NCI-H2171 (cell line): ENCODE results near the gene F10.

Source experiments
- DNase-seq: peaks from one replicate; lab custom pipeline; 2025; lab: John Stamatoyannopoulos, UW

Gene F10

GRCh38 chr13:113117335-113117872 is 5.2 kb upstream of the F10 start:
- DNase-seq: no peak

- no peak for DNase-seq
Measured at GRCh38 chr13:113117911-113118260, 4.7 kb upstream of the F10 start.

- DNase-seq: no peak
Measured at GRCh38 chr13:113118261-113119021, 4.2 kb upstream of the F10 start.

DNA sequence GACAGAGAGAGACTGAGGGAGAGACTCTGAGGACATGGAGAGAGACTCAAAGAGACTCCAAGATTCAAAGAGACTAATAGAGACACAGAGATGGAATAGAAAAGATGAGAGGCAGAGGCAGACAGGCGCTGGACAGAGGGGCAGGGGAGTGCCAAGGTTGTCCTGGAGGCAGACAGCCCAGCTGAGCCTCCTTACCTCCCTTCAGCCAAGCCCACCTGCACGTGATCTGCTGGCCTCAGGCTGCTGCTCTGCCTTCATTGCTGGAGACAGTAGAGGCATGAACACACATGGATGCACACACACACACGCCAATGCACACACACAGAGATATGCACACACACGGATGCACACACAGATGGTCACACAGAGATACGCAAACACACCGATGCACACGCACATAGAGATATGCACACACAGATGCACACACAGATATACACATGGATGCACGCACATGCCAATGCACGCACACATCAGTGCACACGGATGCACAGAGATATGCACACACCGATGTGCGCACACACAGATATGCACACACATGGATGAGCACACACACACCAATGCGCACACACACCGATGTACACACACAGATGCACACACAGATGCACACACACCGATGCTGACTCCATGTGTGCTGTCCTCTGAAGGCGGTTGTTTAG is 3.3 kb upstream of the F10 start:
- DNase-seq: no peak

DNA sequence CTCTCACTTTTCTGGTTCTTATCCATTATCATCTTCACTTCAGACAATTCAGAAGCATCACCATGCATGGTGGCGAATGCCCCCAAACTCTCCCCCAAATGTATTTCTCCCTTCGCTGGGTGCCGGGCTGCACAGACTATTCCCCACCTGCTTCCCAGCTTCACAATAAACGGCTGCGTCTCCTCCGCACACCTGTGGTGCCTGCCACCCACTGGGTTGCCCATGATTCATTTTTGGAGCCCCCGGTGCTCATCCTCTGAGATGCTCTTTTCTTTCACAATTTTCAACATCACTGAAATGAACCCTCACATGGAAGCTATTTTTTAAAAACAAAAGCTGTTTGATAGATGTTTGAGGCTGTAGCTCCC is 2.8 kb upstream of the F10 start:
- no peak for DNase-seq

- DNase-seq: no peak
Measured at GRCh38 chr13:113120300-113121182, 2.1 kb upstream of the F10 start.

- no peak for DNase-seq
Measured at GRCh38 chr13:113121183-113121927, 1.2 kb upstream of the F10 start.

- no peak for DNase-seq
Measured at GRCh38 chr13:113121928-113122471, 599 bp upstream of the F10 start.

GRCh38 chr13:113123226-113124201 is 915 bp downstream of the F10 start:
- DNase-seq: no peak

- DNase-seq: no peak
Measured at GRCh38 chr13:113124211-113124970, 1.8 kb downstream of the F10 start.

GRCh38 chr13:113125506-113126264 is 3.1 kb downstream of the F10 start:
- no peak for DNase-seq

GRCh38 chr13:113126265-113127150 is 3.9 kb downstream of the F10 start:
- DNase-seq: no peak

DNA sequence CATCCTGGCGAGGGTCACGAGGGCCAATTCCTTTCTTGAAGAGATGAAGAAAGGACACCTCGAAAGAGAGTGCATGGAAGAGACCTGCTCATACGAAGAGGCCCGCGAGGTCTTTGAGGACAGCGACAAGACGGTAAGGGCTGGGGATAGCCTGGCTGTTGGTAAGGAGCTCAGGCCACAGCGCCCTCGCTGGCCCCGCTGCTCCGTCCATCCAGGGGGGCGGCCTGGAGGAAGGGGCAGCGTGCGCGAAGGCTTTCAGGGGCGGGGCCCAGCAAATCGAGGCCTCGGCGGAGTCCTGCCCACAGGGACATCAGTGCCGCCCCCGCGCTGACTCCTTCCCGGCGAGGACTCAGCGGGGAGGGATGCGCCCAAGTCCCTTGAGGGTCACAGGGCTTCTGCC is 6.9 kb downstream of the F10 start:
- DNase-seq: no peak

DNA sequence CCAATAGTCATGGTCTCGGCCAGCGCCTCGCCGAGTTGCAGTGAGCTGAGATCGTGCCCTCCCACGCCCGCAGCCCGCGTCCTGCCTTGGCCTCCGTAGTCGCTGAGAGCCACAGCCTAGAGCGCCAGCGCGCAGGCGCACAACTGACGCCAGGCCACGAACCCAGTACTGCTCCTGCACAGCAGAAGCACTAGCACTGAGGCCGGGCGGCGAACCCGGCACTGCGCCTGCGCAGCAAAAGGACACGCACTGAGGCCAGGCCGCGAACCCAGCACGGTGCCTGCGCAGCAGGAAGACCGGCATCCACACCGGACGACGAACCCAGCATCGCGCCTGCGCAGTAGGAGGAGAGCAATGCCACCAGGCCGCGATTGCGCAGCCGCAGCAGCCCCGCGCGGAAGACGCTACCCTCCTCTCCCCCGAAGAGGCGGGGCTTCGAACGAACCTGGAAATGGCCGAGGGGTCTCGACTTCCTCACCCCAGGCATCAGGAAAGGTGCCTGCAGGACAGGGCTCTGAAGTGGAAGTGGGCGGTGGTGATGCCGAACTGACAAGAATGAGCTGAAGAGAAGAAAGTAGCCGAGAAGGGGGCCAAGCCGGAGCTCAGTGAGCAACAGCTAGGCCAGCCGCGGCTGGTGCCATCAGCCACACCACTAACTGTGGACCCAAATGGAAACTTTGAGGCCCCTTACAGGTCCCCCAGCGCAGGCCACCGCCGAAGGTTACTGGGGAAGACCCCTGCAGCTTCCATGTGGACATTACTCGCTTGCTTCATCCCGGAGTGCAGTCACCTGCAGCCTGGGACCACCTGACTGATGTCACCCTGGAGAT is 7.5 kb downstream of the F10 start:
- DNase-seq: no peak

DNA sequence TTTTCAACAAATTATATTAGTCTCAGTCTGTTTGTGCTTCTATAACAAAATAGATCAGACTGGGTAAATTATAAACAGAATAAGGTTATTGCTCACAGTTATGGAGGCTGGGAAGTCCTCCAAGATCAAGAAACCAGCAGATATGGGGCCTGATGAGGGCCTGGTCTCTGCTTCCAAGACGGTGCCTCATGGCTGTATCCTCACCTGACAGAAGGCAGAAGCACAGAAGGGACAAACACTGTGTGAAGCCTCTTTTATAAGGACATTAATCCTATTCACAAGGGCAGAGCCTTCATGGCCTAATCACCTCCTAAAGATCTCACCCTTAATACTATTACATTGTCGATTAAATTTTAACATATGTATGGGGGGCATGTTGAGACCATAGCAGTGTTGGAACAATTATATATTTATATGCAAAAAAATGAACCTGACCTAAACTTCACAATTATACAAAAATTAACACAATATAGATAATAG is 12.7 kb downstream of the F10 start:
- DNase-seq: no peak

DNA sequence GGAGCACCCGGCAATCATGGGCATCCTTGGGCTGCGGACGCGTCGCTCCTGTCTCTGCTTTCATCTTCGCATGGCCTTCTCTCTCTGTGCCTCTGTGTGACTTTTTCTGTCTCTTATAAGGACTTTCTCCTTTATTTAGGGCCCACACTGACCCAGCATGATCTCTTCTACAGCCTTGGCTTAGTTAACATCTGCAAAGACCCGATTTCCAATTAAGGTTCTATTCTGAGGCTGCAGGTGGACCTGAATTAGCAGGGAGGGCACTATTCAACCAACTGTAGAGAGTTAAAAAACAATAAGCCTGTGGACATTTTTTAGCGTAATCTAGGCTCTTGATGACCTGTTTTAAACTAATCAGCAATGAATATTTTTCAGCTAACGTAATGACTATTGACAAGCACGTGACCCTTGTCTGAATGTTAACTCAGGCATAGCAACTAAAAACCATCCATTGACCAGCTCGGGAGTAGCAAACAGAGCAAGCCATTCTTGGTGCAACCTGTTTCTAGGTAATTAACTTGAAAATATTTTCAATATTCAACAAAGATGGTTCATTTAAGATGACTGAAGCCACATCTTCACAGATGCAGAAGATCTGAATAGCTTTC is 15.2 kb downstream of the F10 start:
- DNase-seq: no peak
